HEK293 (cell line): ENCODE results near the gene BUB3.

Source experiments
- BCL11A ChIP-seq: fragments of 450-650 bp; formaldehyde crosslinking; IDR thresholded peaks from 2 replicates; pipeline ENCODE4 v1.5.1; 2016; ENCODE audit warnings: low read depth, missing biosample characterization, missing genetic modification characterization
- CTCF ChIP-seq: fragments of 450-650 bp; formaldehyde crosslinking; IDR thresholded peaks from 2 replicates; pipeline ENCODE4 v1.5.1; 2016; ENCODE audit warnings: missing biosample characterization, missing genetic modification characterization
- KLF16 ChIP-seq: fragments of 450-650 bp; formaldehyde crosslinking; IDR thresholded peaks from 2 replicates; pipeline ENCODE4 v1.5.1; 2017; ENCODE audit warnings: missing biosample characterization, missing genetic modification characterization
- PRDM2 ChIP-seq: fragments of 450-650 bp; formaldehyde crosslinking; IDR thresholded peaks from 2 replicates; pipeline ENCODE4 v1.5.1; 2016; ENCODE audit warnings: missing biosample characterization, missing genetic modification characterization, borderline replicate concordance
- ZNF175 ChIP-seq: fragments of 450-650 bp; formaldehyde crosslinking; IDR thresholded peaks from 2 replicates; pipeline ENCODE4 v1.5.1; 2016; ENCODE audit warnings: missing biosample characterization, missing genetic modification characterization
- ZNF433 ChIP-seq: fragments of 450-650 bp; formaldehyde crosslinking; IDR thresholded peaks from 2 replicates; pipeline ENCODE4 v1.5.1; 2016; ENCODE audit warnings: missing biosample characterization, missing genetic modification characterization, low read depth
- ZNF639 ChIP-seq: fragments of 450-650 bp; formaldehyde crosslinking; IDR thresholded peaks from 2 replicates; pipeline ENCODE4 v1.5.1; 2016; ENCODE audit warnings: missing biosample characterization, missing genetic modification characterization
- ZNF707 ChIP-seq: fragments of 450-650 bp; formaldehyde crosslinking; IDR thresholded peaks from 2 replicates; pipeline ENCODE4 v1.5.1; 2016; ENCODE audit warnings: missing biosample characterization, missing genetic modification characterization
- ZNF768 ChIP-seq: fragments of 450-650 bp; formaldehyde crosslinking; IDR thresholded peaks from 2 replicates; pipeline ENCODE4 v1.5.1; 2018; ENCODE audit warnings: missing biosample characterization, mild to moderate bottlenecking, missing genetic modification characterization
- ZNF785 ChIP-seq: fragments of 450-650 bp; formaldehyde crosslinking; IDR thresholded peaks from 2 replicates; pipeline ENCODE4 v1.5.1; 2016; ENCODE audit warnings: missing biosample characterization, missing genetic modification characterization

- TF ChIP-seq CTCF (tag by site-specific recombination) (no peak), ZNF707 (tag by site-specific recombination) (no peak), ZNF175 (tag by site-specific recombination) (no peak), ZNF768 (tag by site-specific recombination) (no peak), ZNF785 (no peak), ZNF639 (tag by site-specific recombination) (no peak), KLF16 (no peak), PRDM2 (tag by site-specific recombination) (no peak), BCL11A (tag by site-specific recombination) (no peak), ZNF433 (tag by site-specific recombination) (no peak)
Measured at GRCh38 chr10:123133541-123134342, 20.5 kb upstream of the BUB3 start.
